GM21447 (cell line): ENCODE data around the gene PRKAA1.
"Not testable (repeated sequence)": the region's sequence is repeated elsewhere in the genome, so short reads cannot be mapped to it uniquely, and the experiment has no call there.

Source experiments
- ATAC-seq: cut with Tn5 transposase; IDR thresholded peaks from one replicate; pipeline ENCODE4 v1.9.1; 2021; ENCODE audit not compliant: unreplicated experiment

PRKAA1 gene

GRCh38 chr5:40826489-40827187 lies 28.5 kb upstream of the PRKAA1 start:
- no peak for ATAC-seq

DNA sequence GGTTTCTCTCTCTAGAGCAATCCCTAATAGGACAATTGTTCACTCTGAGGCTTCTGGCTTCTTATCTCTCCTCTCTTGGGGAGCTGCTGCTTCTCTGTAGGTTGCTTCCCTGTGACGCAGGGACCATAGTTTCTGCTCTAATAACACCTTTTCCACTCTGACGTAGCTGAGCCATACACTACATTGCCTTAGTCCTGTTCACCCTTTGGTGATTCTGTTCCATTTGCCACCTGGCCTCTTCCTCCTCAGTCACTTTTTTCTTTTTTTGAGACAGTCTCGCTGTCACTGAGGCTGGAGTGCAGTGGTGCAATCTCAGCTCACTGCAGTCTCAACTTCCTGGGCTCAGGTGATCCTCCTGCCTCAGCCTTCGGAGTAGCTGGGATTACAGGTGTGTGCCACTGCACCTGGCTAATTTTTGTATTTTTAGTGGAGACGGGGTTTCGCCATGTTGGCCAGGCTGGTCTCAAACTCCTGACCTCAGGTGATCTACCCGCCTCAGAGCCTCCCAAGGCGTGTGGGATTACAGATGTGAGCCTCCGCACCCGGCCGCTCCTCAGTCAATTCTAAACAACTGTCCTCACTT lies 27.4 kb upstream of the PRKAA1 start:
- not testable (repeated sequence) for ATAC-seq

DNA sequence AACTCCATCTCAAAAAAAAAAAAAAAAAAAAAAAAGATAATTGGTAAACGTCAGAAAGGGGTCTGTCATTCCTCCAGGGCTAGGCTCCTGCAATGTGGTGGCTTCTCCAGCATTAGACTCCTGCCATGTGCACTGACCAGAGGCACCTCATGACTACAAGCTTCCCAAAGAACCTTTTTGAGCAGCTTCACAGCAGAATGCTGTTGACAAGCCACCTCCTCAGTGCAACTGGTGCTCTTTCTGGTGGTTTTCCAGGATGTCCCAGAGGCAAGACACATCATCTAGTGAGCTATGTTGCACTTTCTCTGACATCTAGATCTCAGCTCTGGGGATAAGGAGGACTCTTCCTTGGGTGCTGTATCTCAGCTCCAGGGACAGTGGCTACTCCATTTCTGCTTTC lies 25.3 kb upstream of the PRKAA1 start:
- ATAC-seq: no peak

- ATAC-seq: no peak
These were observed 15.6 kb upstream of the PRKAA1 start for GRCh38 chr5:40813698-40814281.

DNA sequence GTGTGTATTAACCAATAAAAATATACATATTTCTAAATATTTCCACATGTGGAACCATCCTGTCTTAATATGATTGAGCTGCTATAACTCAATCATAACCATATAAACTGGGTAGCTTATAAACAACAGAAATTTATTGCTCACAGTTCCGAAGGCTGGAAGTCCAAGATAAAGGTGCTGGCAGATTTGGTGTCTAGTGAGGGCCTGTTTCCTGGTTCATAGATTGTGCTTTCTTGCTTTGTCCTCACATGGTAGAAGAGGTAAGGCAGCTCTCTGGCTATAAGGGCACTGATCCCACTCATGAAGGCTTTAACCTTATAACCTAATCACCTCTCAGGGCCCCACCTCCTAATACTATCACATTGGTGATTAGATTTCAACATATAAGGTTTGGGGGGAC lies 14.0 kb upstream of the PRKAA1 start:
- no peak for ATAC-seq

GRCh38 chr5:40801771-40802562 lies 3.8 kb upstream of the PRKAA1 start:
- no peak for ATAC-seq

DNA sequence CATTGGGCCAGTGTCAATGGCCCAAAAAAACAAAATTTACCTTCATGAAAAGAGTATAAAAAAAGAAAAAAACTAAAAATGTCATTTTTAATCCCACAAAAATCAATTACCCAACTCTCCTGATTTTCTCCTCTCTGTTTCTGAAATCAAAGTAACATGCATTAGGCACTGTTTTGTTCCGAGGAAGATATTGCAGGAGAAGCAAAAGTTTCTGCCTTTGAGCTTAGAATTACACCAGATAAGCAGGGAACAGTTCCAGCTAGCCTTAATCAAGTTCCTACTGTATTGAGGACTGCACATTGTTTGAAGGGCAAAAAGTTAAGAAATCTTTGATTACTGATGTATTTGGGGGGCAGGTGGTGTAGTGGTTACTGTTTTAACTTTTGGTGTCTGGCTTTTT lies 1.1 kb upstream of the PRKAA1 start:
- no peak for ATAC-seq

- no peak for ATAC-seq
These were observed 632 bp upstream of the PRKAA1 start for GRCh38 chr5:40798801-40799210.

DNA sequence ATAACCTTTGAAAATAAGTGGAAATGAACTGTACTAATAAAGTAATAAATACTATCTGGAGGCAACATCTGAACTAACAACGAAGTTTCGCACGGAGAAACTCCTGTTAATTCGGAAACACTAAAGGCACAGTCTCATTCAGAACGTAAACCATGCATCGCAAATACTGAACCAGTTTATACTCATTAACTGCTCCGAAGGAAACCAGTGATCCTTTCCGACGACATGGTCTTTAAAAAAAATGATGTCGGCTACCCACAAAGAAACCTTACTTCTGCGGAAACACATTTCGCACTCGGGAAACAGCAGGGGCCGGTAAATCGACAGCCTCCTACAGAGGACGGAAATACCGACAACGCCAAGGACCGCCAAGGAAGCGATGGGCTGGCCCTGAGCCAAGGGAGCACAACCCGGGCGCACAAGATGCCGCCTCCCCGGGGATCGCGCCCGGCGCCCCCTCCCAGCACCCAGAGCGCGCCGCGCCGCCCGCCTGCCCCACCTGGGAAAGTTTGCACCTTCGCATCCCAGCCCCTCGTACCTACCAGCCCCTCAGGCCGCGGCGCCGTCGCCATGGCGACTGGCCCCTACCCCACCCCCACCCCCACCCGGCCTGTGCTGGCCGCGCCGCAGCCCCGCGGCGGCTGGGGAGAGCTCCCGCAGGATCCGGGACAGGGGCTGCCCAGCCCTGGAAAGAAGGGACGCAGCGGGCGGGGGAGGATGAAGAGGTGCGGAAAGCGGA lies 732 bp downstream of the PRKAA1 start:
- ATAC-seq: peak; percentile 48

GRCh38 chr5:40796487-40796889 lies 1.7 kb downstream of the PRKAA1 start:
- no peak for ATAC-seq

DNA sequence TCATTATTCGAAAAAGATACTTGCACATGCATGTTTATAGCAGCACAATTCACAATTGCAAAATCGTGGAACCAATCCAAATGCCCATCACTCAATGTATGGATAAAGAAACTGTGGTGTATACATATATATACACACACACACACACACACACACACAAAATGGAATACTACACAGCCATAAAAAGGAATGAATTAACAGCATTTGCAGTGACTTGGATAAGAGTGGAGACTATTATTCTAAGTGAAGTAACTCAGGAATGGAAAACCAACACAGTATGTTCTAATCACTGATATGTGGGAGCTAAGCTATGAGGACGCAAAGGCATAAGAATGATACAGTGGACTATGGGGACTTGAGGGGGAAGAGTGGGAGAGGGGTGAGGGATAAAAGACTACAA lies 3.3 kb downstream of the PRKAA1 start:
- ATAC-seq: not testable (repeated sequence)

DNA sequence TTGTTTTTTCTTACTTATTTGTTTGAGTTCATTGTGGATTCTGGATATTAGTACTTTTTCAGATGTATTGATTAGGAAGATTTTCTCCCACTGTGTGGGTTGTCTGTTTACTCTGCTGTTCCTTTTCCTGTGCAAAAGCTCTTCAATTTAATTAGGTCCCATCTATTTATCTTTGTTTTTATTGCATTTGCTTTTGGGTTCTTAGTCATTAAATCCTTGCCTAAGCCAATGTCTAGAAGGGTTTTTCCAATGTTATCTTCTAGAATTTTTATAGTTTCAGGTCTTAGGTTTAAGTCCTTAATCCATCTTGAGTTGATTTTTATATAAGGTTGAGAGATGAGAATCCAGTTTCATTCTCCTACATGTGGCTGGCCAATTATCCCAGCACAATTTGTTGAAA lies 3.8 kb downstream of the PRKAA1 start:
- ATAC-seq: not testable (repeated sequence)

DNA sequence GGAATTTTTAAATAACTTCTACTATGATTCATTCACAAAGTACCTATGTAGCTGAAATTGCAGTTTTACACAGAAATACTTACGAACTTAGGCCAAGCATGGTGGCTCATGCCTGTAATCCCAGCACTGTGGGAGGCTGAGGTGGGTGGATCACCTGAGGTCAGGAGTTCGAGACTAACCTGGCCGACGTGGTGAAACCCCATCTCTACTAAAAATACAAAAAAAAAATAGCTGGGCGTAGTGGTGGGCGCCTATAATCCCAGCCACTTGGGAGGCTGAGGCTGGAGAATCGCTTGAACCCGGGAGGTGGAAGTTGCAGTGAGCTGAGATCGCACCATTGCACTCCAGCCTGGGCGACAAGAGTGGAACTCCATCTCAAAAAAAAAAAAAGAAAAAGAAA lies 5.5 kb downstream of the PRKAA1 start:
- ATAC-seq: not testable (repeated sequence)

GRCh38 chr5:40791715-40792139 lies 6.4 kb downstream of the PRKAA1 start:
- ATAC-seq: no peak

- ATAC-seq: no peak
These were observed 7.1 kb downstream of the PRKAA1 start for GRCh38 chr5:40790947-40791593.

DNA sequence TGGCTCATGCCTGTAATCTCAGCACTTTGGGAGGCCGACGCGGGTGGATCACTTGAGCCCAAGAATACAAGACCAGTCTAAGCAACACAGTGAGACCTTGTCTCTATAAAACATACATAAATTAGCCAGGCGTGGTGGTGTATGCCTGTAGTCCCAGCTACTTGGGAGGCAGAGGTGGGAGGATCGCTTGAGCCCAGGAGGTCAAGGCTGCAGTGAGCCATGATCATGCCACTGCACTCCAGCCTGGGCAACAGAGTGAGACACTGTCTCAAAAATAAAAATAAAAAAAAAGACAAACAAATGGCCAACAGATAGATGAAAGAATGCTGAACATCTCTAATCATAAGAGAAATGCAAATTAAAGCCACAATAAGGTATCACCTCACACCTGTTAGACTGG lies 9.2 kb downstream of the PRKAA1 start:
- ATAC-seq: not testable (repeated sequence)

GRCh38 chr5:40787986-40788385 lies 10.2 kb downstream of the PRKAA1 start:
- ATAC-seq: no peak

GRCh38 chr5:40786664-40787063 lies 11.5 kb downstream of the PRKAA1 start:
- ATAC-seq: not testable (repeated sequence)

GRCh38 chr5:40784916-40785315 lies 13.3 kb downstream of the PRKAA1 start:
- no peak for ATAC-seq

GRCh38 chr5:40784027-40784653 lies 14.0 kb downstream of the PRKAA1 start:
- ATAC-seq: no peak
